Liver (tissue), 9 donors: ENCODE data around the gene ZGLP1. TPM values are rescaled to one million over a fixed set of nuclear protein-coding genes. Genes with fewer than 3 reads are reported as not detected.
A peak's percentile ranks its signal among the peaks of the same experiment; 100 is the strongest.

ENCODE experiments used
- DNase-seq: peaks from one replicate; pipeline ENCODE4 v3.0.0-alpha.2; 2017; ENCODE audit warnings: low spot score
- H3K27ac ChIP-seq, 2 donors: one replicate each; pipeline ENCODE4 v1.7.0; 2013; ENCODE audit warnings: inconsistent platforms in 2 of 2, low read length in 2 of 2, control low read depth in 1 of 2, low read depth in 1 of 2, mild to moderate bottlenecking in 1 of 2
- H3K27me3 ChIP-seq, 4 donors: one replicate each; pipeline versions ENCODE4 v1.6.1 to v1.7.0; 2013; ENCODE audit warnings: low read length in 3 of 4, inconsistent platforms in 1 of 4, mild to moderate bottlenecking in 1 of 4, moderate library complexity in 1 of 4; ENCODE audit not compliant: control insufficient read depth in 4 of 4, insufficient read depth in 4 of 4
- H3K36me3 ChIP-seq, 4 donors: one replicate each; pipeline versions ENCODE4 v1.6.1 to v1.7.0; 2013; ENCODE audit warnings: low read length in 3 of 4, mild to moderate bottlenecking in 3 of 4, low read depth in 1 of 4, moderate library complexity in 1 of 4; ENCODE audit not compliant: control insufficient read depth in 4 of 4, insufficient read depth in 3 of 4
- H3K4me1 ChIP-seq, 4 donors: one replicate each; pipeline versions ENCODE4 v1.6.1 to v1.7.0; 2013; ENCODE audit warnings: low read length in 3 of 4, mild to moderate bottlenecking in 3 of 4, moderate library complexity in 1 of 4; ENCODE audit not compliant: control insufficient read depth in 4 of 4, insufficient read depth in 4 of 4
- H3K4me3 ChIP-seq, 3 donors: one replicate each; pipeline versions ENCODE4 v1.6.1 to v1.7.0; 2013; ENCODE audit warnings: low read length in 3 of 3, control low read depth in 1 of 3, low read depth in 1 of 3, mild to moderate bottlenecking in 1 of 3
- H3K9ac ChIP-seq, 2 donors: one replicate each; pipeline ENCODE4 v1.7.0; 2013; ENCODE audit warnings: low read length in 2 of 2, mild to moderate bottlenecking in 2 of 2, moderate library complexity in 2 of 2, control low read depth in 1 of 2, low read depth in 1 of 2
- H3K9me3 ChIP-seq, 4 donors: one replicate each; pipeline versions ENCODE4 v1.6.1 to v1.7.0; 2013; ENCODE audit warnings: low read length in 3 of 4; ENCODE audit not compliant: control insufficient read depth in 4 of 4
- ATF3 ChIP-seq: IDR thresholded peaks from 2 replicates; pipeline ENCODE4 v1.6.1; 2016; ENCODE audit warnings: antibody characterized with exemption
- CTCF ChIP-seq: fragments of 150-350 bp; IDR thresholded peaks from 2 replicates; pipeline ENCODE4 v1.5.1; 2017; ENCODE audit warnings: improper control_type of control experiment, low read depth, low read length; ENCODE audit not compliant: missing input control
- EGR1 ChIP-seq, 2 donors: IDR thresholded peaks; 2 replicates each; pipeline ENCODE4 v1.6.1; 2016 to 2018; ENCODE audit warnings: antibody characterized with exemption in 2 of 2, low read depth in 2 of 2
- FOXA1 ChIP-seq: IDR thresholded peaks from 2 replicates; pipeline ENCODE4 v1.6.1; 2016; ENCODE audit warnings: antibody characterized with exemption
- FOXA2 ChIP-seq: IDR thresholded peaks from 2 replicates; pipeline ENCODE4 v1.6.1; 2016; ENCODE audit warnings: antibody characterized with exemption
- GABPA ChIP-seq, 2 donors: IDR thresholded peaks in 1 of 2; conservative IDR thresholded peaks in 1 of 2; 2 replicates each; pipeline ENCODE4 v1.6.1; 2016; ENCODE audit warnings: antibody characterized with exemption in 2 of 2, mild to moderate bottlenecking in 1 of 2, moderate library complexity in 1 of 2
- HNF4A ChIP-seq, 2 donors: conservative IDR thresholded peaks; 2 replicates each; pipeline ENCODE4 v1.6.1; 2016; ENCODE audit warnings: antibody characterized with exemption in 2 of 2, mild to moderate bottlenecking in 2 of 2
- HNF4G ChIP-seq: IDR thresholded peaks from 2 replicates; pipeline ENCODE4 v1.6.1; 2016; ENCODE audit warnings: antibody characterized with exemption
- JUND ChIP-seq, 2 donors: IDR thresholded peaks; 2 replicates each; pipeline ENCODE4 v1.6.1; 2016; ENCODE audit warnings: antibody characterized with exemption in 2 of 2
- MAX ChIP-seq: IDR thresholded peaks from 2 replicates; pipeline ENCODE4 v1.6.1; 2016; ENCODE audit warnings: antibody characterized with exemption
- NR2F2 ChIP-seq: IDR thresholded peaks from 2 replicates; pipeline ENCODE4 v1.6.1; 2016; ENCODE audit warnings: antibody characterized with exemption
- RAD21 ChIP-seq, 2 donors: IDR thresholded peaks; 2 replicates each; pipeline ENCODE4 v1.6.1; 2016; ENCODE audit warnings: antibody characterized with exemption in 2 of 2, mild to moderate bottlenecking in 2 of 2
- REST ChIP-seq: IDR thresholded peaks from 2 replicates; pipeline ENCODE4 v1.6.1; 2016; ENCODE audit warnings: antibody characterized with exemption, mild to moderate bottlenecking
- RXRA ChIP-seq, 2 donors: IDR thresholded peaks; 2 replicates each; pipeline ENCODE4 v1.6.1; 2017 to 2018; ENCODE audit warnings: antibody characterized with exemption in 2 of 2, mild to moderate bottlenecking in 1 of 2
- SP1 ChIP-seq: IDR thresholded peaks from 2 replicates; pipeline ENCODE4 v1.6.1; 2018; ENCODE audit warnings: antibody characterized with exemption, mild to moderate bottlenecking
- TAF1 ChIP-seq: conservative IDR thresholded peaks from 2 replicates; pipeline ENCODE4 v1.6.1; 2016; ENCODE audit warnings: antibody characterized with exemption, mild to moderate bottlenecking
- YY1 ChIP-seq: IDR thresholded peaks from 2 replicates; pipeline ENCODE4 v1.6.1; 2016; ENCODE audit warnings: antibody characterized with exemption, mild to moderate bottlenecking
- ZBTB33 ChIP-seq: IDR thresholded peaks from 2 replicates; pipeline ENCODE4 v1.6.1; 2016; ENCODE audit warnings: antibody characterized with exemption
- WGBS: extraction: QIAGEN DNeasy Blood & Tissue Kit; methylation state at CpG from one replicate; pipeline ENCODE4 v1.1.7; 2013; 5-methylcytosine and 5-hydroxymethylcytosine counted together
- polyA plus RNA-seq, 2 donors: library from polyadenylated mRNA; stranded (reverse) in 1 of 2; unstranded in 1 of 2; fragments of 200-250 nt in 1 of 2; fragments of >200 nt in 1 of 2; fragmentation: Nextera tagmentation in 1 of 2; extraction: Ambion mirVana in 1 of 2; gene quantifications; one replicate each; pipeline versions ENCODE4 v1.2.1 to v1.2.3, GENCODE V29; 2013 to 2015
- total RNA-seq, 2 donors: library from RNA; depleted of rRNA; stranded (reverse); fragments of >200 nt; gene quantifications; one replicate each; pipeline ENCODE4 v1.2.3, GENCODE V29; 2014
- donor health status: healthy.
- donor health status: healthy.
- donor health status: healthy.
- donor health status: healthy.
- donor health status: healthy.

ZGLP1 gene
- total and polyA plus RNA-seq, 4 donors = 0.61 to 1.2 (median 0.82) TPM

- TF ChIP-seq REST (no peak), YY1 (no peak), FOXA1 (no peak), TAF1 (no peak), HNF4G (no peak), JUND (IDR thresholded peaks at IDR 0.05) (no peak), NR2F2 (no peak), FOXA2 (no peak), ATF3 (no peak)
Observed at GRCh38 chr19:10258080-10258710, 51.4 kb downstream of the ZGLP1 start (continued).

GRCh38 chr19:10256970-10257615 lies 52.5 kb downstream of the ZGLP1 start:
- Histone ChIP-seq H3K9ac (no peak overlapping the region), H3K27ac (no peak overlapping the region), H3K4me1 (peaks cover 0 to 14% (median 10%) of the 10 kb centered on the region in 4 donors), H3K27me3 (no peaks in the 10 kb centered on the region), H3K4me3 (no peak overlapping the region), H3K9me3 (no peaks in the 10 kb centered on the region), H3K36me3 (peaks cover 10 to 40% (median 23%) of the 10 kb centered on the region in 4 donors)
- TF ChIP-seq FOXA1 = no peak
- TF ChIP-seq SP1 = no peak
- TF ChIP-seq MAX = no peak
- TF ChIP-seq RXRA (IDR thresholded peaks at IDR 0.05) = peak; percentile 21 to 54
- TF ChIP-seq REST = no peak
- TF ChIP-seq JUND (IDR thresholded peaks at IDR 0.05) = no peak
- no peak for TF ChIP-seq CTCF
- TF ChIP-seq NR2F2 = no peak
- TF ChIP-seq TAF1 = no peak
- no peak for TF ChIP-seq ATF3
- no peak for TF ChIP-seq FOXA2
- no peak for TF ChIP-seq GABPA (IDR thresholded peaks at IDR 0.05 in 1 of 2, conservative IDR thresholded peaks at IDR 0.05 in 1 of 2)
- TF ChIP-seq YY1 = no peak
- TF ChIP-seq ZBTB33 = no peak
- TF ChIP-seq RAD21 (IDR thresholded peaks at IDR 0.05) = no peak
- peak; percentile 46 to 69 for TF ChIP-seq HNF4A (conservative IDR thresholded peaks at IDR 0.05)
- TF ChIP-seq HNF4G = peak; percentile 25
- no peak for TF ChIP-seq EGR1 (IDR thresholded peaks at IDR 0.05; ENCODE audit: low read depth in 2 of 2)
- WGBS = 71% methylated on average over 9 of the region's 9 CpGs
- DNase-seq = no peak
